RWPE1 (cell line): ENCODE measurements around the gene RER1.

ENCODE experiments used
- CTCF ChIA-PET: fragments of 350-600 bp; sonication (Branson Sonifier 250); formaldehyde crosslinking; extraction: SDS; loops from one replicate; lab custom pipeline; 2021; lab: Yijun Ruan, JAX
- POLR2A ChIA-PET: fragments of 400-600 bp; formaldehyde crosslinking; extraction: SDS; loops from one replicate; lab custom pipeline; 2020; ENCODE audit warnings: antibody characterized with exemption; ENCODE audit not compliant: low non-redundant PET; lab: Yijun Ruan, JAX
- DNase-seq: peaks from one replicate; pipeline ENCODE4 v3.0.0; 2012; ENCODE audit warnings: low spot score
- H3K27ac ChIP-seq: fragments of 450-650 bp; 2 replicates; pipeline ENCODE4 v1.5.1; 2017
- CTCF ChIP-seq: fragments of 450-650 bp; conservative IDR thresholded peaks from 2 replicates; pipeline ENCODE4 v1.5.1; 2017; ENCODE audit warnings: low read depth, mild to moderate bottlenecking

RER1 gene

DNA sequence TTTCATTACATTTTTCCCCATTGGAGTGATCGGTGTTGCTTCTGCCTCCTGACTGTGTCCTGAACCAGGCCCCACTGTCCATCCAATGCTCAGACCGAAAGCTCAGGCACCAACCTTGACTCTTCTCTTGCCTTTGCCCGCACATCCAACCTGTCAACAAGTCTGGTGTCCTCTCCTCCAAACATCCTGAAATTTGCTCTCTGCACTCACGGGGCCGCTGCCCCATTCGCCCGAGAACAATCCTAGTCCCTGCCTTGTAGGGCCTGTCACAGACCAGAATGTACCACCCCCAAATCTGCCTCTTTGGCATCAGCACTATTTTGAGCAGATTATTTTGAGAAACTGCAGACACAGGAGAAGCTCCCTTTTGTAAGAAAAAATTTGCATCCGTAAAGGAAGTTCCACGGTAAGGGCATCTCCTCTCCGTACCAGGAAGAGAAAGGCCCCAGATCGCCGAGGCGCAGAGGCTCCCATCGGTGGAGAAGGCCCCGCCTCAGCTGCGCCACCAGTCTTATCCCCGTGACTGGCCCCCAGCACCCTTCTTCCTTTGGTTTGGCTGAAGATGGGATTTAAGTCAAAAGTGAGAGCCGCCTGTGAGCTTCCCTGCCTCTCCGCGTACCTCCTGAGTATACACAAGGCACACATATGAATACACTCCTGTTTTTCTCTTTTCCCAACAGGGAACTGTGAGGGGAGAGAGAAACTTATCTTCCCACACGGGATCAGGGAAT, 7.3 kb upstream of the RER1 start:
- no peak for TF ChIP-seq CTCF
- peak overlapping the region; percentile 12; the same call in 1 of the 2 replicates for H3K27ac ChIP-seq
- ChIA-PET POLR2A (no interaction called here), CTCF (interaction anchor here (0.6 to 1.3 kb wide), 2 partner anchors 189 to 329 kb away, joined by 4 to 5 read pairs; partner anchors contain the start of gene FAAP20)
- no peak for DNase-seq

GRCh38 chr1:2384941-2385481, 6.6 kb upstream of the RER1 start:
- no peak for TF ChIP-seq CTCF
- no peak for DNase-seq
- no peak overlapping the region for H3K27ac ChIP-seq
- ChIA-PET CTCF (interaction anchor here (0.6 to 1.3 kb wide), 2 partner anchors 190 to 330 kb away, joined by 4 to 5 read pairs; partner anchors contain the start of gene FAAP20), POLR2A (no interaction called here)

- DNase-seq: no peak
- peak overlapping the region; percentile 83 for H3K27ac ChIP-seq
- POLR2A ChIA-PET: no interaction called here
- CTCF ChIA-PET: interaction anchor here (1.3 kb wide), 1 partner anchor 191 kb away, joined by 5 read pairs; the partner anchor contains the start of gene FAAP20
- TF ChIP-seq CTCF: no peak
These were observed 5.9 kb upstream of the RER1 start for GRCh38 chr1:2385606-2386280.

- ChIA-PET CTCF (interaction anchor here (0.6 to 0.7 kb wide), 3 partner anchors 175 to 254 kb away, joined by 3 to 4 read pairs (median 3); no protein-coding TSS in a partner anchor), POLR2A (no interaction called here)
- H3K27ac ChIP-seq: peak overlapping the region; percentile 83
These were observed 4.7 kb upstream of the RER1 start for GRCh38 chr1:2386636-2387611.

More at GRCh38 chr1:2386636-2387611, 4.7 kb upstream of the RER1 start:
- no peak for TF ChIP-seq CTCF
- no peak for DNase-seq
